HL-60 (cell line): ENCODE data around the gene GTPBP4.

ENCODE experiments used
- DNase-seq, 2 experiments: peaks; one replicate each; pipeline ENCODE4 v3.0.0-alpha.2; 2010 to 2020; ENCODE audit warnings: low read depth in 1 of 2, low spot score in 1 of 2
- H3K27ac ChIP-seq: fragments of 250-450 bp; sonication (Bioruptor Pico); replicated peaks from 2 replicates; pipeline ENCODE4 v1.5.1; 2020; ENCODE audit warnings: mild to moderate bottlenecking, moderate library complexity
- H3K27me3 ChIP-seq: fragments of 250-450 bp; sonication (Bioruptor Pico); 2 replicates; pipeline ENCODE4 v1.5.1; 2021; ENCODE audit warnings: mild to moderate bottlenecking, moderate library complexity; ENCODE audit not compliant: insufficient read depth, poor library complexity, severe bottlenecking
- H3K4me3 ChIP-seq: replicated peaks from 2 replicates; pipeline ENCODE4 v1.5.1; 2011; ENCODE audit warnings: mild to moderate bottlenecking, control low read depth, low read length; ENCODE audit not compliant: insufficient read depth
- CTCF ChIP-seq: IDR thresholded peaks from one replicate; pipeline ENCODE4 v1.5.1; 2011; ENCODE audit warnings: low read length, control low read depth, inconsistent platforms; ENCODE audit not compliant: insufficient read depth
- GABPA ChIP-seq: IDR thresholded peaks from 2 replicates; pipeline ENCODE4 v1.6.1; 2012; ENCODE audit warnings: low read depth
- POLR2AphosphoS5 ChIP-seq: IDR thresholded peaks from 2 replicates; pipeline ENCODE4 v1.6.1; 2012; ENCODE audit warnings: low read depth
- REST ChIP-seq: IDR thresholded peaks from 2 replicates; pipeline ENCODE4 v1.6.1; 2012; ENCODE audit warnings: low read depth; ENCODE audit not compliant: insufficient replicate concordance
- SPI1 ChIP-seq: IDR thresholded peaks from 2 replicates; pipeline ENCODE4 v1.6.1; 2012; ENCODE audit warnings: low read depth, mild to moderate bottlenecking, borderline replicate concordance

The GTPBP4 gene

DNA sequence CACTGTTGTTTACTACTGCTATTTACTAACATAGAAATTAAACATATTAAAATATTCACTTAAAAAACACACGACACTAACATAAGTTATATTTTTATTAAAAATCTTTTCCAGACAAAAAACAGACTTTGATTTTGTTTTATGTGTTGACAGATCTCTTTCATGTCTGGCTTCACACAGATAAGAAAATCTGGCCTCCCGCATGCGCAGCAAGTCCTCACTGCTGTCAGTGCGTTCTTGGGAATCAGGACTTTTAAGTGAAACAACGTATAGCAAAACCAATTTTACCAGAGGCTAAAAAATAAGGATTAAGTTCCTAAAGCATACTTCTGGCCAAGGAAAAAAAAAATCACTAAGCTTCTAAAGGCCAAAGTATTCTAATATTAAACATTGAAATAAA, 61.9 kb downstream of the GTPBP4 start:
- no peaks in the 10 kb centered on the region for H3K27me3 ChIP-seq
- H3K4me3 ChIP-seq: peak overlapping the region; percentile 56
- peak overlapping the region; percentile 93 for H3K27ac ChIP-seq
- no peak for TF ChIP-seq REST
- TF ChIP-seq POLR2AphosphoS5: no peak
- TF ChIP-seq CTCF: no peak
- no peak for TF ChIP-seq GABPA
- no peak for DNase-seq

DNA sequence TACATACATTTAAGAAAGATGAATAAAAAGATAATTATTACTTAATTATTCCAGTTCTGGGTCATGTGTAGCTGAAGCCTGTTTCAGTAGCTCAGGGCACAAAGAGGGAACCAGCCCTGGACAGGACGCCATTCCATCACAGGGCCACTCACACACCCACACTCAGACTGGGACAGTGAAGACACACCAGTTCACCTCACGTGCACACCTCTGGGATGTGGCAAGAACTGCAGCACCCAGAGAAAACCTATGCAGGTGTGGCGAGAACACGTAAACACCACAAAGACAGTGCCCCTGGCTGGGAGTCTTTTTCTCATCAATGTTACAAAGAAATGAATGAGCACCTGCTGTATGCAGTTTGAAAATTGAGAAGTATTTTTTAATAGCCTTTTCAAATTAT, 62.3 kb downstream of the GTPBP4 start:
- no peak for TF ChIP-seq POLR2AphosphoS5
- no peak for TF ChIP-seq CTCF
- TF ChIP-seq GABPA: no peak
- no peak for TF ChIP-seq REST
- TF ChIP-seq SPI1: no peak
- DNase-seq: peak in 1 of 2 experiments; percentile 35
- Histone ChIP-seq H3K4me3 (peak overlapping the region; percentile 56), H3K27ac (no peak overlapping the region), H3K27me3 (no peaks in the 10 kb centered on the region)

DNA sequence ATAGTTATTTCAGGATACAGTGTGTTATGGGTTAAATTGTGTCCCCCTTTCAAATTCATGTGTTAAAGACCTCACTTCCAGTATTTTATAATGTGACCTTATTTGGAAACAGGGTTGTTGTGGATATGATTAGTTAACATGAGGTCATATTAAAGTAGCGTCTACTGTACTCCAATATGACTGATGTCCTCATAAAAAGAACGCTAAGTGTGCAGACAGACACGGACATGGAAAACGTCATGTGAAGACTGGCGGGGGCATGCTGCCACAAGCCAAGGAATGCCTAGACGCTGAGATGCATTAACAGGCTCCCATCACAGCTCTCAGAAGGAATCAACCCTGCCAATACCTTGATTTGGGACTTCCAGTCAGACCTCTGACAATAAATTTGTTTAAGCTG, 66.5 kb downstream of the GTPBP4 start:
- no peak for TF ChIP-seq GABPA
- TF ChIP-seq CTCF: no peak
- TF ChIP-seq SPI1: no peak
- no peak for TF ChIP-seq POLR2AphosphoS5
- TF ChIP-seq REST: no peak
- peak overlapping the region; percentile 94; the same call in 1 of the 2 replicates for H3K27ac ChIP-seq
- peak overlapping the region; percentile 95 for H3K4me3 ChIP-seq
- DNase-seq: no peak
- H3K27me3 ChIP-seq: no peaks in the 10 kb centered on the region
